ENCODE results near the gene PDSS2.

PDSS2 gene

DNA sequence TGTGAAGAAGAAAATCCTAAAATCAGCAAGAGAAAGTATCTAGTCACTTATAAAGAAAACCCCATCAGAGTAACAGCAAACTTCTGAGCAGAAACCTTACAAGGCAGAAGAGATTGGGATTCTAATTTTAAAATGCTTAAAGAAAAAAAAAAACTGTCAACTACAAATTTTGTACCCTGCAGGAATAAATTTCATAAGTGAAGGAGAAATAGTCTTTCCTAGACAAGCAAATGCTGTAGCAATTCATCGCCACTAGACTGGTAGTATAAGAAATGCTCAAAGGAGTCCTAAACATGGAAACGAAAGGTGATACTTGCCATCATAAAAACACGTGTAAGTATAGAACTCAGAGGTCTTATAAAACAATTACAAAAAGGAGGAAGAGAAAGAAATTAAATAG is 54.4 kb downstream of the PDSS2 start:
- no peak overlapping the region for H3K23ac ChIP-seq (ENCODE audit: low read length in 2 of 2)

GRCh38 chr6:107402533-107402932 is 56.8 kb downstream of the PDSS2 start:
- H3K9me3 ChIP-seq (ENCODE audit: control insufficient read depth, low read length), result peaks cover 16% of the 10 kb centered on the region
- no peak overlapping the region for H3K9ac ChIP-seq (ENCODE audit: low read length)
- H2AFZ ChIP-seq (ENCODE audit: low read depth, low read length), result no peak overlapping the region
- no peak overlapping the region for H3K14ac ChIP-seq (ENCODE audit: low read length in 2 of 2)
- WGBS, result 100% methylated on average over 1 of the region's 1 CpG
- H3K4me2 ChIP-seq (ENCODE audit: low read length, poor library complexity, severe bottlenecking), result no peak overlapping the region
- H3K4ac ChIP-seq (ENCODE audit: low read depth in 1 of 2, low read length in 2 of 2), result no peak overlapping the region
- H3K27me3 ChIP-seq (ENCODE audit: control insufficient read depth in 1 of 2, insufficient read depth in 1 of 2, low read length in 2 of 2), result no peaks in the 10 kb centered on the region
- H3K18ac ChIP-seq (ENCODE audit: low read depth in 1 of 2, low read length in 2 of 2), result no peak overlapping the region
- no peak overlapping the region for H4K8ac ChIP-seq (ENCODE audit: low read length)
- H4K91ac ChIP-seq (ENCODE audit: low read length), result no peak overlapping the region
- DNase-seq, result no peak
- H3K79me1 ChIP-seq (replicated peaks; ENCODE audit: low read length, poor library complexity, severe bottlenecking), result peaks cover 28% of the 10 kb centered on the region
- H3K23ac ChIP-seq (ENCODE audit: low read length in 2 of 2), result no peak overlapping the region
- H3K27ac ChIP-seq (ENCODE audit: low read length, poor library complexity, severe bottlenecking), result no peak overlapping the region
- no peak overlapping the region for H3K4me3 ChIP-seq (ENCODE audit: insufficient read depth in 1 of 2, low read depth in 1 of 2, low read length in 2 of 2)
- H2BK15ac ChIP-seq (ENCODE audit: low read depth, poor library complexity, severe bottlenecking), result no peak overlapping the region
- H2BK5ac ChIP-seq (ENCODE audit: low read depth, low read length, poor library complexity, severe bottlenecking), result no peak overlapping the region
- no peaks in the 10 kb centered on the region for H3K4me1 ChIP-seq (ENCODE audit: control insufficient read depth, insufficient read depth, low read depth, low read length)
- H2BK12ac ChIP-seq (ENCODE audit: low read length in 2 of 2), result no peak overlapping the region
- no peak overlapping the region for H2BK120ac ChIP-seq (ENCODE audit: low read depth, low read length)
- peaks cover 4 to 5% of the 10 kb centered on the region in 2 experiments for H3K36me3 ChIP-seq (ENCODE audit: control insufficient read depth in 1 of 2, insufficient read depth in 2 of 2, low read depth in 1 of 2, low read length in 2 of 2)
- no peak overlapping the region for H2AK5ac ChIP-seq (ENCODE audit: low read length, severe bottlenecking)

More for the DNA sequence above, 54.4 kb downstream of the PDSS2 start:
- H2BK15ac ChIP-seq (ENCODE audit: low read depth, poor library complexity, severe bottlenecking), result no peak overlapping the region
- peaks cover 4 to 5% of the 10 kb centered on the region in 2 experiments for H3K36me3 ChIP-seq (ENCODE audit: control insufficient read depth in 1 of 2, insufficient read depth in 2 of 2, low read depth in 1 of 2, low read length in 2 of 2)
- H2AK5ac ChIP-seq (ENCODE audit: low read length, severe bottlenecking), result no peak overlapping the region
- no peak overlapping the region for H3K18ac ChIP-seq (ENCODE audit: low read depth in 1 of 2, low read length in 2 of 2)
- no peak overlapping the region for H3K9ac ChIP-seq (ENCODE audit: low read length)
- H3K27ac ChIP-seq (ENCODE audit: low read length, poor library complexity, severe bottlenecking), result no peak overlapping the region
- no peak overlapping the region for H2AFZ ChIP-seq (ENCODE audit: low read depth, low read length)
- no peak overlapping the region for H4K91ac ChIP-seq (ENCODE audit: low read length)
- no peak overlapping the region for H3K4ac ChIP-seq (ENCODE audit: low read depth in 1 of 2, low read length in 2 of 2)
- WGBS, result 90% methylated on average over 2 of the region's 3 CpGs
- no peak overlapping the region for H2BK12ac ChIP-seq (ENCODE audit: low read length in 2 of 2)
- no peak overlapping the region for H2BK5ac ChIP-seq (ENCODE audit: low read depth, low read length, poor library complexity, severe bottlenecking)
- no peak overlapping the region for H2BK120ac ChIP-seq (ENCODE audit: low read depth, low read length)
- DNase-seq, result no peak
- H3K79me1 ChIP-seq (replicated peaks; ENCODE audit: low read length, poor library complexity, severe bottlenecking), result peaks cover 22% of the 10 kb centered on the region
- no peaks in the 10 kb centered on the region for H3K27me3 ChIP-seq (ENCODE audit: control insufficient read depth in 1 of 2, insufficient read depth in 1 of 2, low read length in 2 of 2)
- no peak overlapping the region for H4K8ac ChIP-seq (ENCODE audit: low read length)
- H3K4me1 ChIP-seq (ENCODE audit: control insufficient read depth, insufficient read depth, low read depth, low read length), result no peaks in the 10 kb centered on the region
- H3K4me3 ChIP-seq (ENCODE audit: insufficient read depth in 1 of 2, low read depth in 1 of 2, low read length in 2 of 2), result no peak overlapping the region
- H3K9me3 ChIP-seq (ENCODE audit: control insufficient read depth, low read length), result peaks cover 16% of the 10 kb centered on the region
- H3K4me2 ChIP-seq (ENCODE audit: low read length, poor library complexity, severe bottlenecking), result no peak overlapping the region
- no peak overlapping the region for H3K14ac ChIP-seq (ENCODE audit: low read length in 2 of 2)

DNA sequence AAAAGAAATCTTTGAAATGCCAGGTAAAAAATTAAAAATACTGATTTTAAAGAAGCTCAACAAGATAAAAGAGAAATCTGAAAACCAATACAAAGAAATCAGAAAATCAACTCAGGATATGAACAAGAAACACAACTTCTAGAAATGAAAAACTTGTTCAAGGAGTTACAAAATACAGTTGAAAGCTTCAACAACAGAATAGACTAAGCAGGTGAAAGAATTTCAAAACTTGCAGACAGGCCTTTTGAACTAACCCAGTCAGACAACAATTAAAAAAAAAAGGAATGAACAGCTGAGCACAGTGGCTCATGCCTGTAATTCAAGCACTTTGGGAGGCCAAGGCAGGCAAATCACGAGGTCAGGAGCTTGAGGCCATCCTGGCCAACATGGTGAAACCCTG is 57.8 kb downstream of the PDSS2 start:
- no peak overlapping the region for H3K27ac ChIP-seq (ENCODE audit: low read length, poor library complexity, severe bottlenecking)
- no peak for DNase-seq
- H2BK15ac ChIP-seq (ENCODE audit: low read depth, poor library complexity, severe bottlenecking), result no peak overlapping the region
- no peak overlapping the region for H3K4ac ChIP-seq (ENCODE audit: low read depth in 1 of 2, low read length in 2 of 2)
- peaks cover 28% of the 10 kb centered on the region for H3K79me1 ChIP-seq (replicated peaks; ENCODE audit: low read length, poor library complexity, severe bottlenecking)
- H2AK5ac ChIP-seq (ENCODE audit: low read length, severe bottlenecking), result no peak overlapping the region
- WGBS, result 100% methylated on average over 1 of the region's 1 CpG
- no peak overlapping the region for H3K4me3 ChIP-seq (ENCODE audit: insufficient read depth in 1 of 2, low read depth in 1 of 2, low read length in 2 of 2)
- no peak overlapping the region for H3K9ac ChIP-seq (ENCODE audit: low read length)
- no peak overlapping the region for H2BK5ac ChIP-seq (ENCODE audit: low read depth, low read length, poor library complexity, severe bottlenecking)
- no peak overlapping the region for H3K14ac ChIP-seq (ENCODE audit: low read length in 2 of 2)
- H3K4me1 ChIP-seq (ENCODE audit: control insufficient read depth, insufficient read depth, low read depth, low read length), result no peaks in the 10 kb centered on the region
- H2AFZ ChIP-seq (ENCODE audit: low read depth, low read length), result no peak overlapping the region
- H4K8ac ChIP-seq (ENCODE audit: low read length), result no peak overlapping the region
- no peak overlapping the region for H2BK120ac ChIP-seq (ENCODE audit: low read depth, low read length)
- peaks cover 4 to 5% of the 10 kb centered on the region in 2 experiments for H3K36me3 ChIP-seq (ENCODE audit: control insufficient read depth in 1 of 2, insufficient read depth in 2 of 2, low read depth in 1 of 2, low read length in 2 of 2)
- no peak overlapping the region for H3K4me2 ChIP-seq (ENCODE audit: low read length, poor library complexity, severe bottlenecking)
- no peak overlapping the region for H3K23ac ChIP-seq (ENCODE audit: low read length in 2 of 2)
- peaks cover 16% of the 10 kb centered on the region for H3K9me3 ChIP-seq (ENCODE audit: control insufficient read depth, low read length)
- no peak overlapping the region for H2BK12ac ChIP-seq (ENCODE audit: low read length in 2 of 2)
- H3K18ac ChIP-seq (ENCODE audit: low read depth in 1 of 2, low read length in 2 of 2), result no peak overlapping the region
- no peaks in the 10 kb centered on the region for H3K27me3 ChIP-seq (ENCODE audit: control insufficient read depth in 1 of 2, insufficient read depth in 1 of 2, low read length in 2 of 2)
- H4K91ac ChIP-seq (ENCODE audit: low read length), result no peak overlapping the region

- H2BK12ac ChIP-seq (ENCODE audit: low read length in 2 of 2), result no peak overlapping the region
- no peak overlapping the region for H3K18ac ChIP-seq (ENCODE audit: low read depth in 1 of 2, low read length in 2 of 2)
- no peak overlapping the region for H3K27ac ChIP-seq (ENCODE audit: low read length, poor library complexity, severe bottlenecking)
- no peak overlapping the region for H3K4ac ChIP-seq (ENCODE audit: low read depth in 1 of 2, low read length in 2 of 2)
- H3K4me3 ChIP-seq (ENCODE audit: insufficient read depth in 1 of 2, low read depth in 1 of 2, low read length in 2 of 2), result no peak overlapping the region
- peaks cover 30% of the 10 kb centered on the region for H3K79me1 ChIP-seq (replicated peaks; ENCODE audit: low read length, poor library complexity, severe bottlenecking)
- no peak overlapping the region for H2AFZ ChIP-seq (ENCODE audit: low read depth, low read length)
- H3K4me2 ChIP-seq (ENCODE audit: low read length, poor library complexity, severe bottlenecking), result no peak overlapping the region
- no peak overlapping the region for H3K9ac ChIP-seq (ENCODE audit: low read length)
- 94% methylated on average over 4 of the region's 4 CpGs for WGBS
- H4K8ac ChIP-seq (ENCODE audit: low read length), result no peak overlapping the region
- no peak overlapping the region for H2BK120ac ChIP-seq (ENCODE audit: low read depth, low read length)
- H3K4me1 ChIP-seq (ENCODE audit: control insufficient read depth, insufficient read depth, low read depth, low read length), result no peaks in the 10 kb centered on the region
- peaks cover 4 to 5% of the 10 kb centered on the region in 2 experiments for H3K36me3 ChIP-seq (ENCODE audit: control insufficient read depth in 1 of 2, insufficient read depth in 2 of 2, low read depth in 1 of 2, low read length in 2 of 2)
- no peak overlapping the region for H3K23ac ChIP-seq (ENCODE audit: low read length in 2 of 2)
- H3K9me3 ChIP-seq (ENCODE audit: control insufficient read depth, low read length), result peaks cover 16% of the 10 kb centered on the region
- H2BK5ac ChIP-seq (ENCODE audit: low read depth, low read length, poor library complexity, severe bottlenecking), result no peak overlapping the region
- H2AK5ac ChIP-seq (ENCODE audit: low read length, severe bottlenecking), result no peak overlapping the region
- no peak overlapping the region for H4K91ac ChIP-seq (ENCODE audit: low read length)
- no peak overlapping the region for H2BK15ac ChIP-seq (ENCODE audit: low read depth, poor library complexity, severe bottlenecking)
- no peak for DNase-seq
- H3K14ac ChIP-seq (ENCODE audit: low read length in 2 of 2), result no peak overlapping the region
- H3K27me3 ChIP-seq (ENCODE audit: control insufficient read depth in 1 of 2, insufficient read depth in 1 of 2, low read length in 2 of 2), result no peaks in the 10 kb centered on the region
Observed at GRCh38 chr6:107400616-107401147, 58.7 kb downstream of the PDSS2 start.
